ENCODE results near the gene R3HDM1.
"Not testable (repeated sequence)": the region's sequence is repeated elsewhere in the genome, so short reads cannot be mapped to it uniquely, and the experiment has no call there.

R3HDM1 gene

GRCh38 chr2:135590619-135591260, 59.5 kb downstream of the R3HDM1 start:
- H3K27me3 Mint-ChIP-seq, result no peaks in the 10 kb centered on the region
- H3K4me1 Mint-ChIP-seq, result peaks cover 28% of the 10 kb centered on the region
- H3K9me3 Mint-ChIP-seq, result peaks cover 15% of the 10 kb centered on the region
- H3K36me3 Mint-ChIP-seq, result peaks cover 25% of the 10 kb centered on the region
- CTCF ChIA-PET, result no interaction called here
- H3K27ac Mint-ChIP-seq, result peak overlapping the region; percentile 86
- H3K4me3 Mint-ChIP-seq, result no peak overlapping the region
- no peak for DNase-seq

DNA sequence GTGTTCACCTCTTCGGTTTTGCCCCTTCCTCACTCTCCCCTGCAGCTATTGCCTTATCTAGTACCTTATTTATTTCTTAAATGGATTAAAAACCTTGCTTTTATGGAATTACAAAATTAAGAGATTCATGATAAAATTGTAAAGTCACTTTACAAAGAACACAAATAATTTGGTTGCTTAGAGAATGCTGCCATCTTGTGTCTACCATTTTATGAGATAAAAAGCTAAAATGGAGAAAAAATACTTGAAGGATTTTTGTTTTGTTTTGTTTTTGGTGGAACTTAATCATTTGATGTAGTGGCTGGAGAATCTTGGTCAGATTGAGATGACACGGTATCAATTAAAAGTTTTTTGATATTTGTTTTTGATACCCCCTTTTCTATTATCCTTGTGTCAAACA, 69.6 kb downstream of the R3HDM1 start:
- H3K27me3 Mint-ChIP-seq, result no peaks in the 10 kb centered on the region
- DNase-seq, result no peak
- H3K4me3 Mint-ChIP-seq, result no peak overlapping the region
- no peak overlapping the region for H3K27ac Mint-ChIP-seq
- no peaks in the 10 kb centered on the region for H3K4me1 Mint-ChIP-seq
- H3K36me3 Mint-ChIP-seq, result peaks cover 16% of the 10 kb centered on the region
- H3K9me3 Mint-ChIP-seq, result no peaks in the 10 kb centered on the region
- CTCF ChIA-PET, result interaction anchor here (0.8 to 2.0 kb wide), 5 partner anchors 109 to 599 kb away, joined by 3 to 8 read pairs (median 4); no protein-coding TSS in a partner anchor

DNA sequence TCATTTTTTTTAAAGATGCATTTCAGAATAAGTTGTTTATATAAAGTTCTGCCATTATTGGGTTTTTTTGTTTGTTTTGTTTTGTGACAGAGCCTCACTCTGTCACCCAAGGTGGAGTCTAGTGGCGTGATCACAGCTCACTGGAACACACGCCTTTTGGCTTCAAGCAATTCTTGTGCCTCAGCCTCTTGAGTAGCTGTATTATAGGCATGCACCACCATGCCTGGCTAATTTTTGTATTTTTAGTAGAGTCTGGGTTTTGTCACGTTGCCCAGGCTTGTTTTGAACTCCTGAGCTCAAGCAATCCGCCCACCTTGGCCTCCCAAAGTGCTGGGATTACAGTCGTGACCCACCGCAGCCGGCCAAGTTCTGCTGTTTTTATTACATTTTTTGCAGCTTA, 72.3 kb downstream of the R3HDM1 start:
- Mint-ChIP-seq H3K4me1 (no peaks in the 10 kb centered on the region), H3K4me3 (no peak overlapping the region), H3K36me3 (peaks cover 23% of the 10 kb centered on the region), H3K27me3 (no peaks in the 10 kb centered on the region), H3K9me3 (no peaks in the 10 kb centered on the region), H3K27ac (no peak overlapping the region)
- CTCF ChIA-PET, result interaction anchor here (1.3 kb wide), 1 partner anchor 58 kb away, joined by 3 read pairs; no protein-coding TSS in a partner anchor
- no peak for DNase-seq

DNA sequence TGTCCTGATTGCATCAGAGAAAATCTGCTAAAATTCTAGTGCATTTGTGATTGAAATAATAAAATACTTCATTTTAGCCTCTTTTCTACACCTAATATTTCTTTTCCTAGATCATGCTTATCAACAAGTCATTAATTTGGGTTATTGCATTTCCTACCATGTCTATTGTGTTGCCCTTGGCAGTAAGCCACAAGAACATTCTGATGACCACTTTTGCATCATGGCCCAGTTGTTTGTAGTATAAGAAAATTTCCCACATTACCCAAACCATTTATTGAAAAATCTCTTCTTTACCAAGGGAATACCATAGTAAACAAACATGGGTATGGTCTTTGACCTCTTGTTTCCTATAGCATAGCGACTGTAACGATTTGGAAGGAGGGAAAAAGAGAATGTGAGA, 76.3 kb downstream of the R3HDM1 start:
- H3K36me3 Mint-ChIP-seq, result peaks cover 28% of the 10 kb centered on the region
- no peaks in the 10 kb centered on the region for H3K4me1 Mint-ChIP-seq
- no peak for DNase-seq
- CTCF ChIA-PET, result no interaction called here
- H3K27me3 Mint-ChIP-seq, result no peaks in the 10 kb centered on the region
- H3K4me3 Mint-ChIP-seq, result no peak overlapping the region
- H3K27ac Mint-ChIP-seq, result no peak overlapping the region
- no peaks in the 10 kb centered on the region for H3K9me3 Mint-ChIP-seq

DNA sequence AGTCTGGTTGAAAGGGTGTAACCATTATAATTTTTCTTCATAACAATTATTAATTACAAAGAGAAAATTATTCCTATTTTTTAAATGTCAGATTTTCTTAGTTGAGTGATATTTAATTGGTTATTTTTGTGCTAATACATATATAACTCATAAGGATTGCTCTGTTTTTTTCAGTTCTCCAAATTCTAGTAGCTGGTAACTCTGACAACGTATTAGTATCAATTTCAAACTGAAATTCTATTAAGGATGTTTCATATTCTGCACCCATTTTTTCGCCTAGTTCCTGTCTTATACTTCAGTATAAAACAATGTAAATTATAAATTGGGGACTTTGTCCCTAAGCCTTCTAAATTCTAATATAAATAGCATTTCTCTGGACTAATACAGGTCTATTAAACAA, 81.0 kb downstream of the R3HDM1 start:
- H3K4me3 Mint-ChIP-seq, result no peak overlapping the region
- no peaks in the 10 kb centered on the region for H3K4me1 Mint-ChIP-seq
- CTCF ChIA-PET, result no interaction called here
- no peak for DNase-seq
- no peaks in the 10 kb centered on the region for H3K27me3 Mint-ChIP-seq
- H3K36me3 Mint-ChIP-seq, result peaks cover 8% of the 10 kb centered on the region
- H3K9me3 Mint-ChIP-seq, result no peaks in the 10 kb centered on the region
- no peak overlapping the region for H3K27ac Mint-ChIP-seq

GRCh38 chr2:135615404-135615803, 84.1 kb downstream of the R3HDM1 start:
- H3K4me3 Mint-ChIP-seq, result no peak overlapping the region
- H3K4me1 Mint-ChIP-seq, result no peaks in the 10 kb centered on the region
- no peak overlapping the region for H3K27ac Mint-ChIP-seq
- no peak for DNase-seq
- no peaks in the 10 kb centered on the region for H3K9me3 Mint-ChIP-seq
- no peaks in the 10 kb centered on the region for H3K36me3 Mint-ChIP-seq
- no peaks in the 10 kb centered on the region for H3K27me3 Mint-ChIP-seq
- CTCF ChIA-PET, result no interaction called here

- Mint-ChIP-seq H3K4me1 (no peaks in the 10 kb centered on the region), H3K4me3 (no peak overlapping the region), H3K27me3 (no peaks in the 10 kb centered on the region), H3K36me3 (peaks cover 4% of the 10 kb centered on the region), H3K27ac (no peak overlapping the region), H3K9me3 (no peaks in the 10 kb centered on the region)
- CTCF ChIA-PET, result no interaction called here
- DNase-seq, result no peak
Measured at GRCh38 chr2:135617501-135618015, 86.3 kb downstream of the R3HDM1 start.

GRCh38 chr2:135620198-135620597, 88.9 kb downstream of the R3HDM1 start:
- no peak for DNase-seq
- H3K27me3 Mint-ChIP-seq, result no peaks in the 10 kb centered on the region
- H3K4me1 Mint-ChIP-seq, result no peaks in the 10 kb centered on the region
- no peak overlapping the region for H3K4me3 Mint-ChIP-seq
- no peak overlapping the region for H3K27ac Mint-ChIP-seq
- H3K9me3 Mint-ChIP-seq, result no peaks in the 10 kb centered on the region
- peaks cover 16% of the 10 kb centered on the region for H3K36me3 Mint-ChIP-seq
- CTCF ChIA-PET, result no interaction called here

GRCh38 chr2:135629520-135629919, 98.2 kb downstream of the R3HDM1 start:
- H3K9me3 Mint-ChIP-seq, result no peaks in the 10 kb centered on the region
- H3K27ac Mint-ChIP-seq, result no peak overlapping the region
- no peaks in the 10 kb centered on the region for H3K4me1 Mint-ChIP-seq
- no peak overlapping the region for H3K4me3 Mint-ChIP-seq
- peaks cover 12% of the 10 kb centered on the region for H3K36me3 Mint-ChIP-seq
- no peak for DNase-seq
- H3K27me3 Mint-ChIP-seq, result no peaks in the 10 kb centered on the region
- CTCF ChIA-PET, result no interaction called here

DNA sequence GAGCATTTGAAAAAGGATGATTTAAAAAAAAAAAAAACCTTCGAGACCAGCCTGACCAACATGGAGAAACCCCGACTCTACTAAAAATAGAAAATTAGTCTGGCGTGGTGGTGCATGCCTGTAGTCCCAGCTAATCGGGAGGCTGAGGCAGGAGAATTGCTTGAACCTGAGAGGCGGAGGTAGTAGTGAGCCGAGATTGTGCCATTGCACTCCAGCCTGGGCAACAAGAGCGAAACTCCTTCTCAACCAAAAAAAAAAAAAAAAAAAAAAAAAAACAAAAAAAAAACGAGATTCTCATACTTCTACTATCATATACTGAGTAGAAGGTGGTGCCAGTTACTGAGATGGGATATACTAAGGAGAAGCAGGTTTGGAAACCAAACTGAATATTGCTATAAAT, 98.8 kb downstream of the R3HDM1 start:
- not testable (repeated sequence) for H3K4me1 Mint-ChIP-seq

GRCh38 chr2:135630488-135630887, 99.2 kb downstream of the R3HDM1 start:
- no peaks in the 10 kb centered on the region for H3K27me3 Mint-ChIP-seq
- no peak for DNase-seq
- CTCF ChIA-PET, result no interaction called here
- no peak overlapping the region for H3K27ac Mint-ChIP-seq
- no peaks in the 10 kb centered on the region for H3K4me1 Mint-ChIP-seq
- H3K9me3 Mint-ChIP-seq, result no peaks in the 10 kb centered on the region
- H3K4me3 Mint-ChIP-seq, result no peak overlapping the region
- H3K36me3 Mint-ChIP-seq, result peaks cover 9% of the 10 kb centered on the region

More for the DNA sequence above, 98.8 kb downstream of the R3HDM1 start:
- CTCF ChIA-PET, H3K27me3 Mint-ChIP-seq, H3K9me3 Mint-ChIP-seq, H3K36me3 Mint-ChIP-seq, H3K4me3 Mint-ChIP-seq, DNase-seq, H3K27ac Mint-ChIP-seq: not testable (repeated sequence)

DNA sequence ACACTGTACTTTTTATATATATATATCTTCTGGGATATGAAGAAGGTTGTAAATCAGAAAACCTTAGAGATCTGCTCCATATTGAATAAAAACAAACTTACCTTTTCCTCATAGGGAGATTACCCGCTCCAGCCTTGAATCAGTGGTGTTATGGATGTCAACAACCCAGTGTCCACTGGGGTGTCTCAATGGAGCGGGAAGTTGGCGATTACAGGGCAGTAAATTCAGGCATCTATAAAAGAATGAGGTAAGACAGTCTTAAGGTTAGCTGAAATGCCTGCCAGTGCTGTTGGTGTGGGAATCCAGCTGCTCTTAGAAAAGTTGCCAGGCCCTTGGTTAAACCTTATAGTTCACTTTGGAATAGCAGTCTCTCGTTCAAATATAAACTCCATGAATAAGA, 102.3 kb downstream of the R3HDM1 start:
- Mint-ChIP-seq H3K36me3 (peaks cover 32% of the 10 kb centered on the region), H3K27me3 (no peaks in the 10 kb centered on the region), H3K27ac (no peak overlapping the region), H3K4me1 (no peaks in the 10 kb centered on the region), H3K4me3 (no peak overlapping the region), H3K9me3 (no peaks in the 10 kb centered on the region)
- CTCF ChIA-PET, result no interaction called here
- no peak for DNase-seq

DNA sequence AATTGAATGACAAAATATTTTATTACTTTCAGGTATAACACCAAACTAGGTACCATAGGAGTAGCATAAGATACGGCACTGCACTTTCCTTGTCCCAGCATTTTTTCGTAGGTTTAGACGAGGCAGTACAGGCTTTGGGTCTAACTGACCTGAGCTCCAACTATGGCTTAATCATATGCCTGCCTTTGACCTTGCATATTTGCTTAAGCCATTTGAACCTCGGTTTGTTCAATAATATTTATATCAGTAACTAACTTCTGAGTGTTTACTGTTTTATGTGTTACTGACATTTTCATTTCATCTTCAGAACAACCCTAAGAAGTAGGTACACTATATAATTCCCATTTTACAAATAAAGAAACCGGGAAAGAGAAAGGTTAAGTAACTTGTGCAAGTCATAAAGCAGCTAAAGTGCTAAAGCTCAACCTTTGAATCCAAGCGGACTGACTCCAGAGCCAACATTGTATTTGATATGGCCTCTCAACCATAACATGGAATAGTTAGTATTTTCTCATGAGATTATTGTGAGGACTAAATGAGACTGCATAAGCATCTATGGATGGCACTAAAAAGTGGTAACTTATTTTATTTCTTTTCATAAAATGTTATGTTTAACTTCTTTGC, 104.0 kb downstream of the R3HDM1 start:
- Mint-ChIP-seq H3K9me3 (no peaks in the 10 kb centered on the region), H3K4me3 (no peak overlapping the region), H3K27ac (no peak overlapping the region), H3K36me3 (peaks cover 35% of the 10 kb centered on the region), H3K27me3 (no peaks in the 10 kb centered on the region), H3K4me1 (no peaks in the 10 kb centered on the region)
- CTCF ChIA-PET, result no interaction called here
- no peak for DNase-seq

DNA sequence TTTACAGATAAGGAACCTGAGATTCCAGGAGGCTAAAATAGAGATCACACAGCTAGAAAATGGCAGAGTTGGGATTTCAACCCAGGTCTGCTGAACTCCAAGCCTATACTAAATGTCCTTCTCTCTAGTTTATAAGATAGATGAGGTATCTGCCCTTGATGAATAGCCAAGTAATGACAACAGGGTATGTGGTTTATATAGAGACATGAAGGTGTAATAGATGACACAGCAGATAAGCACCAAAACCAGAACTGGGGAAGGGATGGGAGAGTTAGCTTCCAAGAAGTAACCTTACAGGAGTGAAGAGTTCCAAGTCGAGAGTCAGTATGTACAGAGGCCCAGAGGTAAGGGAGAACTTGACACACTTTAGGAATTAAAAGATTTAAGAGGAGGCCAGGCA, 105.7 kb downstream of the R3HDM1 start:
- H3K36me3 Mint-ChIP-seq, result peaks cover 39% of the 10 kb centered on the region
- no peak overlapping the region for H3K27ac Mint-ChIP-seq
- DNase-seq, result no peak
- CTCF ChIA-PET, result no interaction called here
- H3K27me3 Mint-ChIP-seq, result no peaks in the 10 kb centered on the region
- H3K4me3 Mint-ChIP-seq, result no peak overlapping the region
- no peaks in the 10 kb centered on the region for H3K9me3 Mint-ChIP-seq
- H3K4me1 Mint-ChIP-seq, result no peaks in the 10 kb centered on the region

- DNase-seq, result no peak
- no peak overlapping the region for H3K27ac Mint-ChIP-seq
- H3K4me3 Mint-ChIP-seq, result no peak overlapping the region
- CTCF ChIA-PET, result no interaction called here
- H3K9me3 Mint-ChIP-seq, result no peaks in the 10 kb centered on the region
- H3K36me3 Mint-ChIP-seq, result peaks cover 42% of the 10 kb centered on the region
- no peaks in the 10 kb centered on the region for H3K27me3 Mint-ChIP-seq
- no peaks in the 10 kb centered on the region for H3K4me1 Mint-ChIP-seq
Measured at GRCh38 chr2:135637456-135638087, 106.3 kb downstream of the R3HDM1 start.
